HG03558 (cell line): ENCODE data around the gene PAM16.

ENCODE experiments used
- ATAC-seq: cut with Tn5 transposase; IDR thresholded peaks from one replicate; pipeline ENCODE4 v1.9.1; 2021; ENCODE audit warnings: moderate number of reproducible peaks; ENCODE audit not compliant: unreplicated experiment; ENCODE audit errors: extremely low read depth

Gene PAM16

GRCh38 chr16:4307215-4308037 lies 43.7 kb downstream of the PAM16 start:
- ATAC-seq: peak; percentile 59

- no peak for ATAC-seq
These were observed 44.5 kb downstream of the PAM16 start for GRCh38 chr16:4306470-4307214.

- no peak for ATAC-seq
These were observed 47.1 kb downstream of the PAM16 start for GRCh38 chr16:4303973-4304372.

- no peak for ATAC-seq
These were observed 49.2 kb downstream of the PAM16 start for GRCh38 chr16:4301968-4302367.

- no peak for ATAC-seq
These were observed 49.9 kb downstream of the PAM16 start for GRCh38 chr16:4301177-4301576.

GRCh38 chr16:4298761-4299522 lies 52.2 kb downstream of the PAM16 start:
- no peak for ATAC-seq

GRCh38 chr16:4297480-4297879 lies 53.6 kb downstream of the PAM16 start:
- no peak for ATAC-seq

- ATAC-seq: no peak
These were observed 55.5 kb downstream of the PAM16 start for GRCh38 chr16:4295581-4295980.

GRCh38 chr16:4293822-4294457 lies 57.2 kb downstream of the PAM16 start:
- no peak for ATAC-seq

- no peak for ATAC-seq
These were observed 57.9 kb downstream of the PAM16 start for GRCh38 chr16:4293181-4293716.

GRCh38 chr16:4291699-4292098 lies 59.4 kb downstream of the PAM16 start:
- no peak for ATAC-seq
